ENCODE measurements around the gene TUT1.

Gene TUT1

GRCh38 chr11:62532096-62532495 is 59.2 kb downstream of the TUT1 start:
- Histone ChIP-seq H3K36me3 (ENCODE audit: control insufficient read depth in 1 of 2, insufficient read depth in 2 of 2, low read length in 2 of 2) (peaks cover 74 to 80% of the 10 kb centered on the region in 2 donors), H3K27me3 (ENCODE audit: low read depth, low read length) (no peaks in the 10 kb centered on the region), H3K27ac (ENCODE audit: low read length) (no peak overlapping the region), H3K4me1 (ENCODE audit: control insufficient read depth in 1 of 2, insufficient read depth in 2 of 2, low read length in 2 of 2) (peaks cover 0 to 17% of the 10 kb centered on the region in 2 donors), H3K4me3 (ENCODE audit: low read depth in 1 of 2, low read length in 2 of 2) (no peak overlapping the region), H3K9me3 (ENCODE audit: control insufficient read depth in 1 of 2, low read length in 2 of 2) (no peaks in the 10 kb centered on the region)
